VCaP (cell line): ENCODE results near the gene TEX54.

Experiments used
- H3K27ac ChIP-seq: fragments of 450-650 bp; 2 replicates; pipeline ENCODE4 v1.5.1; 2017
- TF ChIP-seq, protein P1 (sequence below): fragments of 450-650 bp; conservative IDR thresholded peaks from 2 replicates; pipeline ENCODE4 v1.5.1; 2017; ENCODE audit warnings: mild to moderate bottlenecking, moderate library complexity

The TEX54 gene

DNA sequence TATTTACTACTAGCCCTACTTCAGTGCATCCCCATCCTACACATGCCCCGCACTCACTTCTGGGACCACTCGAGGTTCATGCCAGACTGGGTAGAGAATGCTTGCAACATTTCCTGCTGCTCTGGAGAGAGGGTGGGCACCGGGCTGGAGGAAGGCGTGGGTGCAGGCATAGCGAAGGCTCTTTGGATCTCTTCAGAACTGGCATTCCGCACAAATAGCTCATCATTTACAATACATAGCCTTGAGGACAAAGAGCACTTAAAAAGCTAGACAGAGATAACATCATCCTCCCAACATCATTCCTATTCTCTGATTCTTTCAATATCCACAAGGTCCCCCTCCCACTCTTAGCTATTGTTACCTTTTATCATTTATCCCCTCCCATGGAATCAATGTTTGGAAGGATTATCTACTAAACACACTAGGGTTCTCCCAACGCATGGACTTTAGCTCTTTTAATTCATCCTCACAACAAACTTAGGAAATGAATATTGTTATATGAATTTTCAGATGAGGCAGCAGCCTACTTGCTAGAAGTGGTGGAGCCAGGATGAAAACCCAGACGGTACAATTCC lies 38.4 kb downstream of the TEX54 start:
- TF ChIP-seq, protein P1, sequence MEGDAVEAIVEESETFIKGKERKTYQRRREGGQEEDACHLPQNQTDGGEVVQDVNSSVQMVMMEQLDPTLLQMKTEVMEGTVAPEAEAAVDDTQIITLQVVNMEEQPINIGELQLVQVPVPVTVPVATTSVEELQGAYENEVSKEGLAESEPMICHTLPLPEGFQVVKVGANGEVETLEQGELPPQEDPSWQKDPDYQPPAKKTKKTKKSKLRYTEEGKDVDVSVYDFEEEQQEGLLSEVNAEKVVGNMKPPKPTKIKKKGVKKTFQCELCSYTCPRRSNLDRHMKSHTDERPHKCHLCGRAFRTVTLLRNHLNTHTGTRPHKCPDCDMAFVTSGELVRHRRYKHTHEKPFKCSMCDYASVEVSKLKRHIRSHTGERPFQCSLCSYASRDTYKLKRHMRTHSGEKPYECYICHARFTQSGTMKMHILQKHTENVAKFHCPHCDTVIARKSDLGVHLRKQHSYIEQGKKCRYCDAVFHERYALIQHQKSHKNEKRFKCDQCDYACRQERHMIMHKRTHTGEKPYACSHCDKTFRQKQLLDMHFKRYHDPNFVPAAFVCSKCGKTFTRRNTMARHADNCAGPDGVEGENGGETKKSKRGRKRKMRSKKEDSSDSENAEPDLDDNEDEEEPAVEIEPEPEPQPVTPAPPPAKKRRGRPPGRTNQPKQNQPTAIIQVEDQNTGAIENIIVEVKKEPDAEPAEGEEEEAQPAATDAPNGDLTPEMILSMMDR, result no peak
- H3K27ac ChIP-seq, result peak overlapping the region; percentile 96; the same call in 1 of the 2 replicates

DNA sequence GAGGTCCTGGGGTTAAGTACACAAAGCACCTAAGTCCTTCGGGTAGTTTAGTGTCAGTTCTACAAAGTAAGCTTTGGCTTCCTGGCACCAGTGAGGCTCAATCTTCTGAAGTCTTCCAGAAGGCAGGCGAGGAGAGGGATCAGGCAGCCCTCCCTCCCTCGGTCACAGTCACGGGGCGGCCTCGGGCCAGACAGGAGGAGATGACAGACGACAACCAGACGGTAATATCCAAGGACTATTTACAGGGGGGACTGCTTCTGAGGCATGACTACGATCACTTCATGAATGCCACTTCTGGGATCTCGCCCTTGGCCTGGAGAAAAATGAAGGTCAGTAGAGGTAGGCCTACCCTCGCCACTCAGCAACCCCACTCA lies 40.5 kb downstream of the TEX54 start:
- TF ChIP-seq, protein P1, result no peak
- H3K27ac ChIP-seq, result peak overlapping the region; percentile 96

DNA sequence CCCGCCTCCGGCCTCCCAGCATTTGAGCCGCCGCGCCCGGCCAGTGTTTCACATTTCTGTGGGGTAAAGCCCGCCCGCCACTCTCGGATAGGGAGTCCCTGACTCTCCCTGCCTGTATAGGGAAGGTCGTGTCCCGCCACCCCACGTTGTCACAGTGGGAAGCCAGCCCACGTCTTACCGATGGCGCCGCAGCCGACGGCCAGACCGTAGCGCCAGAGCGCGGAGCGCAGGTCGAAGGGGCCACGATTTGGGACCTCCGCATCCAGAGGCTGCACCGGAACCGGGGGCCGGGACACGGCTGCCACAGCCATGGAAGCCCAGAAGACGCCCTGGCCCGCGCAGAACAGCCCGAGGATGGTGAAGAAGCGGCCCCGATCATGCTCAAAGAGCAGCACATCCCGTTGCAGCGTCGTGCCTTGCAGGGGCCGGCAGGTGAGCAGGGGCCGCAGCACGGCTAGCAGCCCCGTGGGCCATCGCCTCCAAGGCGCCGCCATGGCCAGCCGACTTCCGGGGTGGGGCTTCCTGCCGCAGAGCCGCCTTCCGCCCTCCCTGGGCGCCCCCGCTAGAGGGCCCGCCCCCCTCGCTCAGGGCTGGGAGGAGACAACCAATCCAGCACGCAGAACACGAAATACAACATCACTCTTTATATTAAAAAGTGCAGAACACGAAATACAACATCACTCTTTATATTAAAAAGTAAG lies 41.0 kb downstream of the TEX54 start, which contains the start of gene TMEM223:
TMEM223 (minus strand) TSS at position 506 of the 701 bp plus-strand sequence; CDS start at position 494, 12 bp downstream.
- H3K27ac ChIP-seq, result peak within 1 kb of the TSS; percentile 96
- TF ChIP-seq, protein P1, result no peak

DNA sequence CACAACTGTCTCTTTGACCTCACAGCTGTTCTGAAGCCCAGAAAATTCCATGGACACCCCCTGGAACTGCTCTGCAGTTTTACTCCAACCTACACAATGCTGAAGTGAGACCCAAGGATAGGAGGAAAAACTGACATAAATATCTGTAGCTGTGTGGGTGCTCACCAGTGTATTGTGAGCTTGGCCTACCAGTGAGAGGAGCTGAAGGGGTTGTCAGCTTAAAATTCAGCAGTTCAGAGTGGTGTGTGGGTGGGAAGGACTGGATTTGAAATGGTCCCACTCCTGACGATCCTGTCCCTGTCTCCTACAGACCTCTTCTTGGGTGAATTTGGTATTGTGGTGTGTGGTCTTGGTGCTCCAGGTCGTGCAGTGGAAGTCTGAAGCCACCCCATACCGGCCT lies 43.1 kb downstream of the TEX54 start:
- TF ChIP-seq, protein P1, result no peak
- peak overlapping the region; percentile 96 for H3K27ac ChIP-seq

DNA sequence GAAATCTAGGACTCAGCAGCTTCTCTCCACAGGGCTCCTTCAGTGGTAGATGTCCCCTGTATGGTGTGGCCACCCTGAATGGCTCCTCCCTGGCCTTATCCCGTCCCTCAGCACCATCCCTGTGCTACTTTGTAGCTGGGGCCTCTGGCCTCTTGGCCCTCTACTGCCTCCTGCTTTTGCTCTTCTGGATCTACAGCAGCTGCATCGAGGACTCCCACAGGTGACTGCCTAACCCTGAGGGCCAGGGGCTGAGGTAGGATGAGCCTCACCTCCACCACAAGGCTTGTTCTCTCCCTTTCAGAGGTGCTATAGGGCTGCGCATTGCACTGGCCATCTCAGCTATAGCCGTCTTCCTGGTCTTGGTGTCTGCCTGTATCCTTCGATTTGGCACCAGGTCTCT lies 43.6 kb downstream of the TEX54 start:
- peak overlapping the region; percentile 96 for H3K27ac ChIP-seq
- TF ChIP-seq, protein P1, result no peak

DNA sequence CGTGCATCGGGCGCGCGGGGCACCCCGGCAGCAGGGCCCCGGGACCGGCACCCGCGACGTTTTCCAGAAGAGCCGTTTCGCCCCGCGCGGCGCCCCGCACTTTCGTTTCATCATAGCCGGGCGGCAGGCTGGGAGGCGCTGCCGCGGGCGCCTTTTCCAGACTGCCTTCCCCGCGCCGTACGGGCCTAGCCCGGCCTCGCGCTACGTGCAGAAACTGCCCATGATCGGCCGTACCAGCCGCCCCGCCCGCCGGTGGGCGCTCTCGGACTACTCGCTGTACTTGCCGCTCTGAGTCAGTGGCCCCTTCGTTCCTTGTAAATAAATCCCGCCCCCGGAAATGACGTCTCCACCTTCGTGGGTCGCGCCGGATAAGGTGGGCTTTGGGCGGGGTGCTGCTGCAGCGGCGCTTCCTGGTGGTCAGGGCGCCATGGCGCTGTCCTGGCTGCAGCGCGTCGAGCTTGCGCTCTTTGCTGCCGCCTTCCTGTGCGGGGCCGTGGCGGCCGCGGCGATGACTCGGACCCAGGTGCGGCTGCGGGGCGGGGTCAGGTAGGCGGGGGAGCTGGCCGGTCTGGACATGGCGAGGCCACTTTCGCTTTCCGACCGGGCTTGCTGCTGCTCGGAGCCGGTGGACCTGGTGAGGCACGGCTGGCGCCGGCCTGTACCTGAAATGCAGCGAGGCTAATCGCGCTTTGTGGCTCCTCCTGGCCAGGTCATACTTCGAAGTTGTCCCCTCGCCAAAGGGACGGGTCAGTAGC lies 45.5 kb downstream of the TEX54 start, which contains the start of gene TMEM179B:
TMEM179B (plus strand) TSS at position 398 of the 755 bp plus-strand sequence; CDS start at position 428, 30 bp downstream.
- TF ChIP-seq, protein P1, result no peak
- peak within 1 kb of the TSS; percentile 96 for H3K27ac ChIP-seq

DNA sequence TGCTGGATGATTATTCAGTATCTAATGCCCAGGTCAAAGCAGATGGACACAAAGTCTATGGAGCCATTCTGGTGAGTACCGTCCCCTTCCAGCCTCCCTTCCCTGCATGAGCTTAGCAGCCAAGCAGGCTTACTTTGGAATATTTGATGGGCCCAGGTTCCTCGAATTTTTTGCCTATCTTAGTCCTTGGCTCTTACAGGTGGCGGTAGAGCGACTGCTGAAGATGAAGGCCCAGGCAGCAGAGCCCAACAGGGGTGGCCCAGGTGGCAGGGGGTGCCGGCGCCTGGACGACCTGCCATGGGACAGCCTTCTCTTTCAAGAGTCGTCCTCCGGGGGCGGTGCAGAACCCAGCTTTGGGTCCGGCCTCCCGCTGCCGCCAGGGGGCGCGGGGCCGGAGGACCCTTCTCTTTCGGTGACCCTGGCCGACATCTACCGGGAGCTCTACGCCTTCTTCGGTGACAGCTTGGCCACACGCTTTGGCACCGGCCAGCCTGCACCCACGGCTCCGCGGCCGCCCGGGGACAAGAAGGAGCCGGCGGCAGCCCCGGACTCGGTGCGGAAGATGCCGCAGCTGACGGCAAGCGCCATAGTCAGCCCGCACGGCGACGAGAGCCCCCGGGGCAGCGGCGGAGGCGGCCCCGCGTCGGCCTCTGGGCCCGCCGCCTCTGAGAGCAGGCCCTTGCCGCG lies 46.2 kb downstream of the TEX54 start:
- H3K27ac ChIP-seq, result peak overlapping the region; percentile 96
- TF ChIP-seq, protein P1, result peak; percentile 94
